Measurements from ENCODE around the gene HSPA8.
"Not testable (repeated sequence)": the region's sequence is repeated elsewhere in the genome, so short reads cannot be mapped to it uniquely, and the experiment has no call there.

Gene HSPA8

DNA sequence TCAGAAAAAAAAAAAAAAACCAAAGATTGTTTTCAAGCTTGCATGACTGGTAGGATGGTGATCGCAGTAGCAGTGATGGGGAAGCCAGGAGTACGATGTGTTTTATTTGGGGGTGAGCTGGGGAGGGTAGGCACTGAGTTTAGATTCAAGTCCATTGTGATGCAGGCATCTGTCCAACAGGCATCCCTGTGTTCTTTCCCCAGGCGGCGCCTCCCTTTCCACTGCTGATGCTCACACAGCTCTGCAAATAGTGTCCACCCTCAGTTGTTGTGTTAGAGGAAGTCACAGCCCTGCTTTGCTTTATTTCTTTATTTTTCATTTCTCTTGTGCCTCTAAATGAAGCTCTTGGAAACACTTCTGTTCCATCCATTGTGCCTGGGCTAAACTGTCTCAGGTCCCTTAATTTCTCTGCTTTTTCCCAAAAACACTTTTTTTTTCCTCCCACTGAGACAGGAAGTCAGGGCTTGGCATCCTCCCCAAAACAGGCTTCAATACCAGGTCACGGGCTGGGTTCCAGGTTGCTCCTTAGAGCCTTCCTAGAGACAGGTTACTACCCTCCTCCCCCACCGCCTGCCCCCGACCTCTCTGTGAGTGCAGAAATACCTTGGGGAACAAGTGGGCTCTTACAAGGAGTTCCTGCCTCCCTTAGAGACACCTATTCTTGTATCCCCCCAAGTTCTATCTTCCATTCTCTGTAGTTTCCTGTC, 38.6 kb upstream of the HSPA8 start:
- no peak overlapping the region for H3K4me3 ChIP-seq (replicated peaks in 1 of 2; ENCODE audit: low read depth in 2 of 2, low read length in 2 of 2)
- peak; percentile 26 to 63 for DNase-seq (ENCODE audit: low read depth in 2 of 2)
- TF ChIP-seq, protein P1, sequence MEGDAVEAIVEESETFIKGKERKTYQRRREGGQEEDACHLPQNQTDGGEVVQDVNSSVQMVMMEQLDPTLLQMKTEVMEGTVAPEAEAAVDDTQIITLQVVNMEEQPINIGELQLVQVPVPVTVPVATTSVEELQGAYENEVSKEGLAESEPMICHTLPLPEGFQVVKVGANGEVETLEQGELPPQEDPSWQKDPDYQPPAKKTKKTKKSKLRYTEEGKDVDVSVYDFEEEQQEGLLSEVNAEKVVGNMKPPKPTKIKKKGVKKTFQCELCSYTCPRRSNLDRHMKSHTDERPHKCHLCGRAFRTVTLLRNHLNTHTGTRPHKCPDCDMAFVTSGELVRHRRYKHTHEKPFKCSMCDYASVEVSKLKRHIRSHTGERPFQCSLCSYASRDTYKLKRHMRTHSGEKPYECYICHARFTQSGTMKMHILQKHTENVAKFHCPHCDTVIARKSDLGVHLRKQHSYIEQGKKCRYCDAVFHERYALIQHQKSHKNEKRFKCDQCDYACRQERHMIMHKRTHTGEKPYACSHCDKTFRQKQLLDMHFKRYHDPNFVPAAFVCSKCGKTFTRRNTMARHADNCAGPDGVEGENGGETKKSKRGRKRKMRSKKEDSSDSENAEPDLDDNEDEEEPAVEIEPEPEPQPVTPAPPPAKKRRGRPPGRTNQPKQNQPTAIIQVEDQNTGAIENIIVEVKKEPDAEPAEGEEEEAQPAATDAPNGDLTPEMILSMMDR (IDR thresholded peaks at IDR 0.05; ENCODE audit: low read depth, low read length), result no peak

DNA sequence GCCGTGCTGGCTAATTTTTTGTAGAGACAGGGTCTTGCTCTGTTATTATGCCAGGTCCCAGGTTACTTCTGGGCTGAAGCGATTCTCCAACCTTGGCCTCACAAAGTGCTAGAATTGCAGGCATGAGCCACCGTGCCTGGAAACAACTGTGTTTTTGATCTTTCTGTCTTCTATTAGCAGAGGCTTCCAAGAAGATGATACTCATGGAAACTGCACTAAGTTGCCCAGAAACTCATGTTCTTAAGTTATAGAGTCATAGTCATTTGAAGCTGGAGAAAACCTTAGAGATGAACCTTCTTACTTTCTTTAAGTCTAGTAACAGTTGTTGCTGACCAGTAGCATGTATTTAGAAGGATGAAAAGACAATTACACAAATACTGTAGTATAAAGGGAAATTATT, 37.1 kb upstream of the HSPA8 start:
- no peak overlapping the region for H3K4me3 ChIP-seq (replicated peaks in 1 of 2; ENCODE audit: low read depth in 2 of 2, low read length in 2 of 2)
- DNase-seq (ENCODE audit: low read depth in 2 of 2), result no peak
- TF ChIP-seq, protein P1 (IDR thresholded peaks at IDR 0.05; ENCODE audit: low read depth, low read length), result no peak

DNA sequence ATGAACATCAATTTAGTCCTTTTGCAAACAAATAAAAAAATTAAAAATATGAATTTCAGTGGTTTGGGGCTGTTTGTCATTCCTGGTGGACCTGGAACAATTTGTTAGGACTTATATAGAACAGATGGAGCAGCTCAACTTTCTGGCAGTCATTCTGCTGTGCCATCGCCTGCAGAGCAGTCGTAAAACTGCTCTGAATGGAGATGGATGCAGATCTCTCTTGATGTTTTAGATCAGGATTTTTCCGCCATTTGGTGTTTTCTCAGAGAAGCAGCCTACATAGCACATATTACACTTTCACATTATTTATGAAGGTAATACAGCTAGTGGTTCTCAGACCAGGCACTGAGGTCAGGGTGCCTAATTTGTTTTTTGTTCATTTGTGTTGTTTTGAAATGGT, 31.8 kb upstream of the HSPA8 start:
- H3K4me3 ChIP-seq (replicated peaks in 1 of 2; ENCODE audit: low read depth in 2 of 2, low read length in 2 of 2), result no peak overlapping the region
- TF ChIP-seq, protein P1 (IDR thresholded peaks at IDR 0.05; ENCODE audit: low read depth, low read length), result no peak
- DNase-seq (ENCODE audit: low read depth in 2 of 2), result no peak

DNA sequence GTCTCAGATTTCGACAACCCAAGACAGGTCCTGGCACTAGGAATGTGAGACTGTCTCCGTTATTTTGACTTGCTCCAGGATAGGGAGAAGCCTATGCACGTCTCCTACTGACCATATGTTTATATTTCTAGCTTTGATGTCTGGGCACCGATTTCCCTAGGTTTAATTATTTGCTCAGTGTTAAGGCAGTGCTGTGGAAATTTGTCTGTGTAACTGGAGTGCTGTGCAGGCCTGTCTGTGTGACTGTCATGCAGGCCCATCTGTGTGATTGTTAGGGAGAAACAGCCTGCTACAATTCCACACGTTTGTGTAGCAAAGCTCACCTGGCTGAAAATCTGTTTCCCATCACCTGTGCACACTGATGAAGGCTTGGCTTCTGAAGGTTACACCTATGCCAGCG, 29.6 kb upstream of the HSPA8 start:
- TF ChIP-seq, protein P1 (IDR thresholded peaks at IDR 0.05; ENCODE audit: low read depth, low read length), result no peak
- no peak for DNase-seq (ENCODE audit: low read depth in 2 of 2)
- no peak overlapping the region for H3K4me3 ChIP-seq (replicated peaks in 1 of 2; ENCODE audit: low read depth in 2 of 2, low read length in 2 of 2)

DNA sequence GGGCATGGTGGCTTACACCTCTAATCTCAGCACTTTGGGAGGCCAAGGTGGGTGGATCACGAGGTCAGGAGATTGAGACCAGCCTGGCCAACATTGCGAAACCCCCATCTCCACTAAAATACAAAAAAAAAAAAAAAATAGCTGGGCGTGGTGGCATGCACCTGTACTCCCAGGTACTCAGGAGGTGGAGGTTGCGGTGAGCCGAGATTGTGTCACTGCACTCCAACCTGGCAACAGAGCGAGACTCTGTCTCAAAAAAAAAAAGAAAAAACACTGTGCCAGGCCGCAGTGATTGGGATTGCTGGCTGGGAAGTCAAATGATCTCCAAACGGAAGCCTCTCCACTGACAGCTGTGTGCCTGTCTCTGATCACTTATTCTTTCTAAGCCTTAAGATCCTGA, 28.2 kb upstream of the HSPA8 start:
- H3K4me3 ChIP-seq (replicated peaks in 1 of 2; ENCODE audit: low read depth in 2 of 2, low read length in 2 of 2); DNase-seq (ENCODE audit: low read depth in 2 of 2): not testable (repeated sequence)

DNA sequence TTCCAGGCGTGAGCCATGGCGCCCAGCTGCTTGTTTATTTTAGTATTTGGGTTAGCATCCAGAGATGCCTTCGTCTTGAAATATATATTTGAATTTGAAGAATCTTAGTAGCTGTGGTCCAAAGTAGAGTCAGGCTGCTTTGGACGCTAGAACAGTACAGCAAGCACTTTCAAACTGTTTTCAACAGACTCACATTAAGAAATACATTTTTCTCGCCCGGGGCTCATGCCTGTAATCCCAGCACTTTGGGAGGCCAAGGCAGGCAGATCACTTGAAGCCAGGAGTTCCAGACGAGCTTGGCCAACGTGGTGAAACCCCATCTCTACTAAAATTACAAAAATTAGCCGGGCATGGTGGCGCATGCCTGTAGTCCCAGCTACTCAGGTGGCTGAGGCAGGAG, 27.0 kb upstream of the HSPA8 start:
- not testable (repeated sequence) for DNase-seq (ENCODE audit: low read depth in 2 of 2); H3K4me3 ChIP-seq (replicated peaks in 1 of 2; ENCODE audit: low read depth in 2 of 2, low read length in 2 of 2)

DNA sequence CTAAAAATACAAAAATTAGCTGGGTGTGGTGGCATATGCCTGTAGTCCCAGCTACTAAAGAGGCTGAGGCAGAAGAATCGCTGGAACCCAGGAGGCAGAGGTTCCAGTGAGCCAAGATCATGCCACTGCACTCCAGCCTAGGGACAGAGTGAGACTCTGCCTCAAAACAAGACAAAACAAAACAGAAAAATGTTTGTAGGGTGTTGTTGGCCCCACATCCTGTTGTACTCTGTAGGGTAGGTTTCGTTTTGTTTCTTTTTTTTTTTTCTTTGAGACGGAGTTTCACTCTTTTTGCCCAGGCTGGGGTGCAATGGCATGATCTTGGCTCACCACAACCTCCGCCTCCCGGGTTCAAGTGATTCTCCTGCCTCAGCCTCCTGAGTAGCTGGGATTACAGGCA, 25.7 kb upstream of the HSPA8 start:
- not testable (repeated sequence) for DNase-seq (ENCODE audit: low read depth in 2 of 2); H3K4me3 ChIP-seq (replicated peaks in 1 of 2; ENCODE audit: low read depth in 2 of 2, low read length in 2 of 2)

DNA sequence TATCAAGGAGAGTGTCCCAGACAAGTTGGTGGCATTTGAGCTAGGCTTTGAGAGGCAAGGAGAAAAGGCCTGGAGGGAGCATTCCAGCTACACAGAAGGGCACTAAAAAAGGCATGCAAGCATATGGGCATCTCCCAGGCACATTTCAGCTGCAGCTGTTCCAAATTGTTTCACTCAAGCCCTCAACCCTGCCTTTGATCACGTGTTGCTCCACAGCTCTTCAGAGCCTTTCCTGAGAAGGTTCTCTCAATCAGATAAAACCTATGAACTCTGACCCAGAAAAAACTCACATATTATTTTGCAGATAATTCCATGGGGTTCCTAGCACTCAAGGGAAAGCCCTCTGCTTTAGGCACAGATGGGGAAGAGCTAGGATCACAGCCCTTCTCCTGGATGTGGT, 24.4 kb upstream of the HSPA8 start:
- no peak for DNase-seq (ENCODE audit: low read depth in 2 of 2)
- TF ChIP-seq, protein P1 (IDR thresholded peaks at IDR 0.05; ENCODE audit: low read depth, low read length), result no peak
- no peak overlapping the region for H3K4me3 ChIP-seq (replicated peaks in 1 of 2; ENCODE audit: low read depth in 2 of 2, low read length in 2 of 2)

Measured in cardiac fibroblast (primary cell).